ENCODE data around the gene DAAM2.

DNA sequence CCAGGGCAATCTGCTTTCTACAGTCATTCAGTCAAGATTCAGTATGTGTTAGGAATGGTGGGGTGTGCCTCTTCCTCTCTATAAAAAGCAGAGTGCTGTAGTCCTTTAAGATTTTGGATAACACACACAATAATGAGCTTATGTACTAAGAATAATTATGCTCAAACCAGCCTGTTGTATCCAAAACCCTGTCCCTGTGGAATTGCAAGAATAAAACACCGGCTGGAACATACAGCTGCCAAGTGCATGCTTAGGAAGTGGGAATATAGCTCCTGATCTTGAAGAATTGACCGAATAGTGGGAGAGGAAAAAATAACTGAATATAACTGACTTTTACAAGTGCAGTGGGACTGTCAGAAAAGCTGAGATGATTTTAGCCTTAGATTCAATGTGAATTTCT, 143.1 kb downstream of the DAAM2 start:
- TF ChIP-seq CTCF (IDR thresholded peaks at IDR 0.05), result no peak
- no peak for TF ChIP-seq POLR2A (IDR thresholded peaks at IDR 0.05)
- no peak for TF ChIP-seq POLR2AphosphoS5 (IDR thresholded peaks at IDR 0.05)

Measured in breast epithelium (tissue), 3 donors.